Peyer's patch (tissue), 4 donors: ENCODE measurements around the gene CBR1.

Source experiments
- POLR2A ChIP-seq, 2 donors: fragments of 450-650 bp; IDR thresholded peaks; one replicate each; pipeline ENCODE4 v1.5.1; 2017; ENCODE audit warnings: antibody characterized with exemption in 2 of 2, mild to moderate bottlenecking in 2 of 2, moderate library complexity in 2 of 2
- TF ChIP-seq, protein P1 (sequence below), 6 experiments: fragments of 450-650 bp in 4 of 6; fragments of 200-600 bp in 2 of 6; sonication (generic) in 1 of 6; IDR thresholded peaks; one replicate each; pipeline ENCODE4 v1.5.1; 2017 to 2019; ENCODE audit warnings: antibody characterized with exemption in 6 of 6, mild to moderate bottlenecking in 3 of 6, moderate library complexity in 1 of 6

DNA sequence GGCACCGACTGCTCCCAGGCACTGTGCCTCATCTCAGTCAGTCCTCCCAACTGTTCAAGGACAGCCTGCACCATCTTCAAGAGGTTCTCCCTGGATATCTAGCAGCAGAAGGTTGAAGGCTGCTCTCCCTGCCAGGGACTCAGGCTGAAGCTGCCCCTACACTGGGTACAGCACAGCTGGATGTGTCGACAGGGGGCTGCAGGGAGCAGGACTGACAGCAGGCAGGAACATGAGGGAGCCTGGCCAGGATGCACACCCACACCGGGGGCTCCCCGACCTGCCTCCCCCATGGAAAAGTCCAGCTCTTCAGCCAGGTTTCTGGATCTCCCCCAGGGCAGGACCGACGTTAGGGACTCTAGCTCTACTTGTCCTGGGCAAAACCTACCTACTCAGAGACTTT is 30.0 kb upstream of the CBR1 start:
- TF ChIP-seq, protein P1, sequence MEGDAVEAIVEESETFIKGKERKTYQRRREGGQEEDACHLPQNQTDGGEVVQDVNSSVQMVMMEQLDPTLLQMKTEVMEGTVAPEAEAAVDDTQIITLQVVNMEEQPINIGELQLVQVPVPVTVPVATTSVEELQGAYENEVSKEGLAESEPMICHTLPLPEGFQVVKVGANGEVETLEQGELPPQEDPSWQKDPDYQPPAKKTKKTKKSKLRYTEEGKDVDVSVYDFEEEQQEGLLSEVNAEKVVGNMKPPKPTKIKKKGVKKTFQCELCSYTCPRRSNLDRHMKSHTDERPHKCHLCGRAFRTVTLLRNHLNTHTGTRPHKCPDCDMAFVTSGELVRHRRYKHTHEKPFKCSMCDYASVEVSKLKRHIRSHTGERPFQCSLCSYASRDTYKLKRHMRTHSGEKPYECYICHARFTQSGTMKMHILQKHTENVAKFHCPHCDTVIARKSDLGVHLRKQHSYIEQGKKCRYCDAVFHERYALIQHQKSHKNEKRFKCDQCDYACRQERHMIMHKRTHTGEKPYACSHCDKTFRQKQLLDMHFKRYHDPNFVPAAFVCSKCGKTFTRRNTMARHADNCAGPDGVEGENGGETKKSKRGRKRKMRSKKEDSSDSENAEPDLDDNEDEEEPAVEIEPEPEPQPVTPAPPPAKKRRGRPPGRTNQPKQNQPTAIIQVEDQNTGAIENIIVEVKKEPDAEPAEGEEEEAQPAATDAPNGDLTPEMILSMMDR (IDR thresholded peaks at IDR 0.05) = no peak
- no peak for TF ChIP-seq POLR2A (IDR thresholded peaks at IDR 0.05)
